GM19468 (cell line): ENCODE data around the gene DEGS1.
A peak's percentile ranks its signal among the peaks of the same experiment; 100 is the strongest.
"Not testable (repeated sequence)": the region's sequence is repeated elsewhere in the genome, so short reads cannot be mapped to it uniquely, and the experiment has no call there.

Experiments
- ATAC-seq: cut with Tn5 transposase; IDR thresholded peaks from one replicate; pipeline ENCODE4 v1.9.1; 2021; ENCODE audit warnings: mild to moderate bottlenecking, moderate library complexity, moderate number of reproducible peaks; ENCODE audit not compliant: unreplicated experiment; ENCODE audit errors: extremely low read depth

The DEGS1 gene

DNA sequence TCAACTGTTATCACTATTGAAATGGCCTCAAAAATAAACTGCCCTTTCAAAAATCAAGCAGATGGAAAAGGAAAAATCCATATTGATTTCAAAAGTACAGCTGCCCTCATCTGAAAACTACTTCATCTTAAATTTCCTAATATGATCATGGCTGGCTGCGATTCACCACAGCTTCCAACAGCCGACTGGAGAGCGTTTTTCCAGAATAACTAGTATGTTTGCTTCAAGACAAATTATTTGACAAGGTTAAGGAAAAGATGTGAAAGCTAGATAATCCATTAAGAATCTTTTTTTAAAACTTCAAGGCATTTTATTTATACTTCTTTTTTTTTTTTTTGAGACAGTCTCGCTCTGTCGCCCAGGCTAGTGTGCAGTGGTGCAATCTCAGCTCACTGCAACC is 4.1 kb upstream of the DEGS1 start:
- no peak for ATAC-seq

DNA sequence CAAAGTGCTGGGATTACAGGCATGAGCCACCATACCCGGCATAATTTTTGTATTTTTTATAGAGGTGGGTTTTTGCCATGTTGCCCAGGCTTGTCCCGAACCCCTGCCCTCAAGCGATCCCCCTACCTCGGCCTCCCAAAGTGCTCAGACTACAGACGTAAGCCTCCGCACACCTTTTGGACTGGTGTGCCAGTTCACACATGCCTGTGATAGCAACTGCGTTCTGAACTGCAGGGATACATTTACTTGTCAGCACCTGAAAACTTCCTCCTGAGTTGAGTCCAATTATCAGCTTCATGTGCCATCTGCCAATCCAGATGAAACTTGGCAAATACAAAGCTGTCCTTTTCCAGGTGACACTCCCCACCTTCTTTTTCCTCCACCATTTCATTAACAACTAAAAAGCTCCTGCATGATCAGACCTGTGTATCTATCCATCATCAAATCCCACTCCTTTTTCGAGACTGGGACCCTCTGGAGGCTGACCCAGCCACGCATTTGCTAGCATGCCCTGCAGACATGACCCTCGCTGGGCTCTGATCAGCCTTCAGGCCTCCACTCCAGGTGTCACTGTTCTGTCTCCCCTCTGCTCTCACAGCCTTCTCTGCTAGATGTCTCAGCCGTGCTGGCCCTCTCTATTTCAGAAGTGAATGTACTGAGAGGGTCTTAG is 2.1 kb upstream of the DEGS1 start:
- ATAC-seq = no peak

DNA sequence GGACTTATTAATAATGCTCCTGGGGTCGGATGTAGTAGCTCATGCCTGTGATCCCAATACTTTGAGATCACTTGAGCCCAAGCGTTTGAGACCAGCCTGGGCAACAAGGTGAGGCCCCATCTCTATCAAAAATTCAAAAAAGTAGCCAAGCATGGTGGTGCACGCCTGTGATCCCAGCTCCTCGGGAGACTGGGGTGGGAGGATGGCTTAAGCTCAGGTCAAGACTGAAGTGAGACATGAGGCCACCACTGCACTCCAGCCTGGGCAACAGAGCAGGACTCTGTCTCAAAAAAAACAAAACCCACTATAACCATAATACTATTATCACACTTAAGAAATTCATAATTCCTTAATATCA is 1.6 kb upstream of the DEGS1 start:
- ATAC-seq = no peak

DNA sequence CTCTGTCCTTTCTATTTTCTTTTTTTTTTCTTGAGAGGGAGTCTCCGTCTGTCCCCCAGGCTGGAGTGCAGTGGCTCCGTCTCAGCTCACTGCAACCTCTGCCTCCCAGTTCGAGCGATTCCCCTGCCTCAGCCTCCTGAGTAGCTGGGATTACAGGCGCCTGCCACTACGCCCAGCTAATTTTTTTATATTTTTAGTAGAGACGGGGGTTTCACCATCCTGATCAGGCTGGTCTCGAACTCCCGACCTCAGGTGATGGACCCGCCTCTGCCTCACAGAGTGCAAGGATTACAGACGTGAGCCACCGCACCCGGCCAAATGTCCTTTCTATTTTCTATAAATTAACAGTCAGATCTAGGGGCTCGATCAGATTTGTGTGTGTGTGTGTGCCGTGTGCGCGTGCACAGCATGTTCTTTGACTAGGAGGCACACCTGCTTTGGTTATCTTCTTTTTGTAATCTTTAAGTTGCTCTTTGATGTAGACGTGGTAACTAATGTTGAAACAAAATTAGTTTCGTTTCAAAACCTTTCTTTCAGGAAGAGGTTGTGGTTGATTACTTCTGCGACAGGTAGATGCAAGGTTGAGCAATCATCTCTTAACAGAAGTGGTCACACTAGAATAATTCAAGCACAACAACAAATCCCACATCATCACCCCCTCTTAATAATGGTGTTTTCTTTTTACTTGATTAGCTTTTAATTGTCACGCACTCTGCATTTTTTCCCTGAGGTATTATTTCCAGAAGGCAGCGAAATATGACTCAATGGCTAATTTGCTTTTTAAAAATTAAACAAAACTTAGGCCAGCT is 779 bp upstream of the DEGS1 start:
- peak; percentile 45 for ATAC-seq

DNA sequence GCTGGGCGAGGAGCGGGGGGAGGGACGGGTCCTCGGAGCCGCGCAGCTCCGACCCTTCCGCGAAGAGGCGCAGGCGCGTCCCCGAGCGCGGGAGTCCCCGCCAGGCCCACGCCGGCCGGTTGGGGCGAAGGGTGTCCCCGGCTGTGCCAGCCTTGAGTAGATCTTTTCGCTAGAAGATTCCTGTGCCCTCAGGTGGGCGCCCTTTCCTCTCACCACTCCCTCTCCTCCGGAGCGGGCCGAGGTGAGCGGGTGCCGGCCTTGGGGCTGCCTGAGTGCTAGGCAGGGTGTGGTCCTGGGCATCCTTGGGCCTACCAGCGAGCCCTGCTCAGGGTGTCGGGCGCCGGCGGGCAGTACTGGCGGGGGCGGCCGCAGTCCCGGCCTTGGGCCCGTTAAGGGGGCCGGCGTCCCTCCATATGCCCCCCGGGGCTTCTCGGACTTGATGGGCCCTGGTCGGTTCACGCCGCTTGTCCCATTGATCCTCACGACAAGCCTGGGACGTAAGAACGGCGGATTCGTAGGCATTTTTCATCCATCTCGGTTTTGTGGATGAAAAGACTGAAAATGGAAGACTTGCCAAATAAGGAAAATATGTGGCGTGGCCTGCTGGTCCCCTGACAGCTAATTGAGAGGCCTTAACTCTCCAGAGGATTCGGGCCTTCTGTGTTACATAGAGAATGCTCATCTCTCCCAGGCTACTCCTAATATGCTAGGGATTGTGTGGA is 712 bp downstream of the DEGS1 start:
- peak; percentile 23 for ATAC-seq

DNA sequence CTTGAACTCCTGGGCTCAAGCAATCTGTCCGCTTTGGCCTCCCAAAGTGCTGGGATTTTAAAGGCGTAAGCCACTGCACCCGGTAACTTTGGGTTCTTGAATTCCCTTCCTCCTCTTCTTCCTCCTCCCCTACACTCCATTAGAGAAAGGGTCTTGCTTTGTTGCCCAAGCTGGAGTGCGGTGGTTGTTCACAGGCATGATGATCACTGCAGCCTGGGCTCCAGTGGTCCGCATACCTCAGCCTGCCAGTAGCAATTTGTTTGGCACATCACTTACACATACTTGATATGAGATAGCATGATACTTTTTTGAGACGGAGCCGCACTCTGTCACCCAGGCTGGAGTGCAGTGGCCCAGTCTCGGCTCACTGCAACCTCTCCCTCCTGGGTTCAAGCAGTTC is 2.2 kb downstream of the DEGS1 start:
- no peak for ATAC-seq

DNA sequence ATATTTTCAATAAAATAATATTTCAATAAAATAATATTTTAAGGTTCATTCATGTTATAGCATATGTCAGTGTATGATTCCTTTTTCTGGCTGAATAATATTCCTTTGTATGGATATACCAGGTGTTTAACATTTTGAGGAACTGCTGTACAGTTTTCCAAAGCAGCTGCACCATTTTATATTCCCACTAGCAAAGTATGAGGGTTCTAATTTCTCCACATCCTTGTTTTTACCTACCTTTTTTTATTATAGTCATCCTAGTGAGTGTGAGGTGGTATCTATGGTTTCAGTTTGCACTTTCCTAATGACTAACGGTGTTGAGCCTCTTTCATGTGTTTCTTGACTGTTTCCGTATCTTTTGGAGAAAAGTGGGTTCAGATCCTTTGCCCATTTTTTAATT is 5.2 kb downstream of the DEGS1 start:
- no peak for ATAC-seq

DNA sequence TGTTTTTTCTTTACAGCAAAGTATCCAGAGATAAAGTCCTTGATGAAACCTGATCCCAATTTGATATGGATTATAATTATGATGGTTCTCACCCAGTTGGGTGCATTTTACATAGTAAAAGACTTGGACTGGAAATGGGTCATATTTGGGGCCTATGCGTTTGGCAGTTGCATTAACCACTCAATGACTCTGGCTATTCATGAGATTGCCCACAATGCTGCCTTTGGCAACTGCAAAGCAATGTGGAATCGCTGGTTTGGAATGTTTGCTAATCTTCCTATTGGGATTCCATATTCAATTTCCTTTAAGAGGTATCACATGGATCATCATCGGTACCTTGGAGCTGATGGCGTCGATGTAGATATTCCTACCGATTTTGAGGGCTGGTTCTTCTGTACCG is 6.5 kb downstream of the DEGS1 start:
- no peak for ATAC-seq

DNA sequence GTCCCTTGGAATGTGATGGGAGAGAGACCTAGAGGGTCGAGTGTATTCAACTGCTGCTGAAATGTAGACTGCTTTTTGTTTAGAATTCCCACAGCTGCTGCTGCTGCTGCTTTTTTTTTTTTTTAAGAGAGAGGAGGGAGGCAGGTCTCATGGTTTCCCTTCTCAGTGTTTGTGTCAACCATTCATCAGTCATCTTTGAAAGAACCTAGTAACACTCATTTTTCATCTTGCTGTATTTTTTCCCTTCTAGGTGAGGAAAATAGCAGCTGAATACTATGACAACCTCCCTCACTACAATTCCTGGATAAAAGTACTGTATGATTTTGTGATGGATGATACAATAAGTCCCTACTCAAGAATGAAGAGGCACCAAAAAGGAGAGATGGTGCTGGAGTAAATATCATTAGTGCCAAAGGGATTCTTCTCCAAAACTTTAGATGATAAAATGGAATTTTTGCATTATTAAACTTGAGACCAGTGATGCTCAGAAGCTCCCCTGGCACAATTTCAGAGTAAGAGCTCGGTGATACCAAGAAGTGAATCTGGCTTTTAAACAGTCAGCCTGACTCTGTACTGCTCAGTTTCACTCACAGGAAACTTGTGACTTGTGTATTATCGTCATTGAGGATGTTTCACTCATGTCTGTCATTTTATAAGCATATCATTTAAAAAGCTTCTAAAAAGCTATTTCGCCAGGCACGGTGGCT is 9.2 kb downstream of the DEGS1 start:
- ATAC-seq = no peak

DNA sequence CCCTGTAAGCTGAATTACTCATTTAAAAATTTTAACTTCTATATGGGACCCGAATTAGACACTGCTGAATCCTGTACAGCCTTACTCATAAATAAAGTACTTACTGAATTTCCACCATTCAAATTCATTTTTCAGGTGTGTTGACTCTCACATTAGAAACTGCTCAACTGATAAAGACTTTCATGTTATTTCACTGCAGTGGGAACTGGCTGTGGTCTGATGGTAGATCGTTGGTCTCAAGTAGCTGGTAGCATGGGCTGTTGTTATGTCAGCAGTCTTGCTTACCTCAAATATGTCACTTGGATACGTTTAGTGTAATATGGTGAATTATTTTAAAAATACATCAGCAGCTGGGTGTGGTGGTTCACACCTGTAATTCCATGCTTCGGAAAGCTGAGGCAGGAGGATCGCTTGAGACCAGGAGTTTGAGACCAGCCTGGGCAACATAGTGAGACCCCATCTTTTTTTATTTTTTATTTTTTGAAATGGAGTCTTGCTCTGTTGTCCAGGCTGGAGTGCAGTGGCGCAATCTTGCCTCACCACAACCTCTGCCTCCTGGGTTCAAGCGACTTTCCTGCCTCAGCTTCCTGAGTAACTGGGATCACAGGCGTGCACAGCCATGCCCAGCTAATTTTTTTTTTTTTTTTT is 10.4 kb downstream of the DEGS1 start:
- no peak for ATAC-seq

DNA sequence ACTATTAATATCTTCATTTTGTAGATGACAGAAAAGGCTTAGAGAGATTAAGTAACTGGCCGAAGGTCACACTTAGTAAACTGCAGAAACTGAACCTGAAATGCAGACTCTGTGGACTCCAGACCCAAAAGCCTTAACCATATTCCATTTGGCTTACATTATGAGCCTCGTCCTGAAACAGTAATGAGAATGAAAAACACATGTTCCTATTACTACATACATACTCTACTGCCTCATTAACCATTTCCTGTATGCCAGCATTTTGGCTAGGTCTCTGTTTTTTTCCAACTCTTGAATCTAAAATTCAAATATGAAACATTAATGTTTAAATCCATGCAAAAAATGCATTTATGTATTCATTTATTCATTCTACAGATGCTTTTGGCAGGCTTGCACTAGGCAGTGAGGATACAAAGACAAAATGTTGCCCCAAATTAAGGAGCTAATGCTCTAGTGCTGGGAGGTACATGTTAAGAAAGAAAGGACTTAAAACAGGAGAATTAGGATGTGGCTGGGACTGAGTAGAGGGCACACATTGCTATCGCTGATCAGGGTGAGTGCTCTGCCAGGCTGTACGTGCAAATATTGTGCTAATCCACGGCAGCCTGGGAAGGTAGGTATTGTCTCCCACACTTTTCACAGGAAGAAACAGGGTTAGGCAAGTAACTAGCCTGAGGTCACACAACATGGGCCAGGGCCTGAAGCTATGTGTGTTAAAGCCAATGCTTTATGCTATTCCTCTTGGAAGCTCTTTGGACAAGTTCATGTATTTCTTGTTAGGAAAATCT is 14.0 kb downstream of the DEGS1 start:
- no peak for ATAC-seq

DNA sequence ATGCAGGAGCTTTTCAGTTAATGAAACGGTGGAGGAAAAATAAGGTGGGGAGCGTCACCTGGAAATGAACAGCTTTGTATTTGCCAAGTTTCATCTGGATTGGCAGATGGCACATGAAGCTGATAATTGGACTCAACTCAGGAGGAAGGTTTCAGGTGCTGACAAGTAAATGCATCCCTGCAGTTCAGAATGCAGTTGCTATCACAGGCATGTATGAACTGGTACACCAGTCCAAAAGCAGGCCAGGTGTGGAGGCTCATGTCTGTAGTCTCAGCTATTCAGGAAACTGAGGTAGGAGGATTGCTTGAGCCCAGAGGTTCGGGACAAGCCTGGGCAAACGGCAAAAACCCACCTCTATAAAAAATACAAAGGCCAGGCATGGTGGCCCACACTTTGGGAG is 15.5 kb downstream of the DEGS1 start:
- no peak for ATAC-seq

DNA sequence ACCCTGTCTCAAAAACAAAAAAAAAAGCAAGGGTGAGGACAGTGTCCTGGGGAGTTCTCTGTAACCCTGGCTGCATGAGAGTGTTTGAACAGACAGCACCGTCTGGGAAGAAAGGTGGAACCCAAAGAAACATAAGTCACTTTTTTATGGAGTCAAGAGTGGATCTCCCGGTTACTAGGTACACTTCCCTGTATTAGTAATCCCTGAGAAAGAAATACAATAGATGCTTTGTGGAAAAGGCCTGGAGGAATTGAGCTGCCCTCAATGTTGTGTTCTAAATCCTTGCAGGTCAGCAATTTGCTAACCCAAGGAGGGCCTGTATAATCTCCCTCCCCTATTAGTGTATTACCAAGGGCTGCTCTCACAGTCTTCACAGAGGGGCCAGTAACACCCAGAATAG is 16.6 kb downstream of the DEGS1 start:
- no peak for ATAC-seq

DNA sequence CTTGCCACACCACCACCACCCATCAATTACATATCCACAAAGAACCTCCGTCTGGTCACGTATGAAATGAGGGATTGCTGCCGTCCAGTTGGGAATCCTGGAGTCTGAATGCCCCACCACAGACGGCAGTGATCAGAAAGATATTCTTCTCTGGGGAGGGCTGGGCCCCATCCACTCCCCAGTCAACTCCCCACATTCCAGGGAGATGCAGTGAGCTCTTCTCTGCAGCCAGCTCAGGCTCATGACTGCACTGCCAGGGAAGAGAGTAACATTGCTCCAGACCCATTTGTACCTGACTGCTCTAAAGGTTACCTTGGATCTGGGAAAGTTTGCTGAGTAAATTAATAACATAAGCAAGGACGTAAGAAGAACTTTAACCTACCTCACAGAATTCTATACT is 18.3 kb downstream of the DEGS1 start:
- no peak for ATAC-seq

DNA sequence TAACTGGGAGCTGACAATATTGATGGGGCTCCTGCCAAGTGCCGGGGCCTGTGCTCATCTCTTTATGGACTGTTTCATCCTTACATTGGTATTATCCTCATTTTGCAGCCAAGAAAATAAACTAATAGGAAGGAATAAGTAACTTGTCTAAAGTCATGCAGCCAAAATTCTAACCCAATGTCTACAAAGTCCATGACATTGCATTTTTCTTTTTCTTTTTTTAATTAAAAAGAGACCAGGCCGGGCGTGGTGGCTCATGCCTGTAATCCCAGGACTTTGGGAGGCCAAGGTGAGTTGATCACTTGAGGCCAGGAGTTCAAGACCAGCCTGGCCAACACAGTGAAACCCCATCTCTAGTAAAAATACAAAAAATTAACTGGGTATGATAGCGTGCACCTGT is 18.8 kb downstream of the DEGS1 start:
- ATAC-seq = no peak

DNA sequence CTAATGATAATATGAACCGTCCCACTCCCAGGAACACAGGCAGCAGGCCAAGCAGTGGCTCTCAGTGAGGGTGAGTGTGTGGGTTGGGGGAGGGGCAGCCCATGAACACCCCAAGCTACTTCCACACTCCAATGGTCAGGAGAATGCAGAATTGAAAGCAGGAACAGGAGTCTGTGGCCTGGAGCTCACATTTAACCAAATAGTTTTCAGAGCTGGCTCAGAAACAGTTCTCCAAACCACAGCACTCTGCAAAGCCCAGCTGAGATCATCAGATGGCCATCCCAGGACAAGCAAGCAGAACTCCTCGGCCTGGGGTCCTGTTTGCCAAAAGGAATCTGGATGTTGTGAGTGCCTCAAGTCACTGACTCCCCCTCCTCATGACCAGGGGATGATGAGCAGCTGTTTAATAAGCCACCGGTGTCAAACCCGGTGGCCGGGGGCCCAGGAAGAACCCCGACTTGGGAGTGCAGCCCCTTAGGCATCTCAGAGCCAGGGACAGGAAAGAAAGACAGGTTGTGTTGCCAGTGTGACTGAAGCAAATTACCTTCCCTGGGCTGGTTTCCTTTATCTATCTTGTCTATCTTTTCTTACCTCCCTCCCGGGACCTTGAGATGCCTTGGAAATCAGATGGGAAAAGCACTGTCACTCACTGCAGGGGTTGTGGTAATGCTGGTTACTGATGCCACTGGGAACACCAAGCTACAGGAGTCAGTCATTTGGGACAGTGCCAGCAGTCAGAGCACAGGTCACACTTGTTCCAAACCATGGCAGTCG is 20.4 kb downstream of the DEGS1 start:
- no peak for ATAC-seq

DNA sequence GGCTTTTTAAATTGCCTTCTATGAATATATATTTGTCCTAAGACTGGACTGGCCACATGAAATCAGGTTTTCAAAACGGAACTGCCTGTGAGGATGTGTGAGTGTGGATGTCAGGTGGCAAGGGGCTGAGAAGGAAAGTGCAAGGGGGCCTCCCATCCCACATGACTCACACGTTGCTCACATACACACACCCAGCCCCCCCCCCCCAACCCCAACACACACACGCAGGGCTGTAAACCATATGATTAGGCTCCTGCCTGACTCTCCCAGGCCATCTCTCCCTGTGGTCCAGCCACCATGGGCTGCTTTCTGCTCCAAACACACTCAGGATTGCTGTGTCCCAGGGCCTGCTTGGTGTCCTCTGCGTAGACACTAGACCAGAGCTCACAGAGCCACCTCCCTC is 22.4 kb downstream of the DEGS1 start:
- no peak for ATAC-seq

DNA sequence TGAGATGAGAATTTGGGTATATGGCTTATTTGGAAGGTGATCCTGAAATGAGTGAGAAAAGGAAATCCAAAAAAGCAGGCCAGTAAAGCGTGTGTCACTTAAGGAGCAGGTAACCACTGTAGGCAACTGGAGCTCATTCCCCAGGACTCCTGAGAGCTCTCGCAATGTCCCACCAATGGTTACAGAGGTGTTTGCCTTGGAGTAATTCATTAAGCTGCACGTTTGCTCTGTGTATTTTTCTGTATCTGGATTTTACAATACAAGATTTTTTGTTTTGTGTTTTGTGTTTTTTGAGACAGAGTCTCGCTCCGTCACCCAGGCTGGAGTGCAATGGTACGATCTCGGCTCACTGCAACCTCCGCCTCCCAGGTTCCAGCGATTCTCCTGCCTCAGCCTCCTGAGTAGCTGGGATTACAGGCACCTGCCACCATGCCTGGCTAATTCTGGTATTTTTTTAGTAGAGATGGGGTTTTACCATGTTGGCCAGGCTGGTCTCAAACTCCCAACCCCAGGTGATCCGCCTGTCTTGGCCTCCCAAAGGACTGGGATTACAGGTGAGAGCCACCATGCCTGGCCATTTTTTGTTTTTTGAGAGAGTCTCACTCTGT is 23.0 kb downstream of the DEGS1 start:
- ATAC-seq = not testable (repeated sequence)
